ENCODE results near the gene NRL.
A peak's percentile ranks its signal among the peaks of the same experiment; 100 is the strongest.

Gene NRL

GRCh38 chr14:24119691-24120090 lies 4.9 kb upstream of the NRL start:
- H3K9me3 ChIP-seq (ENCODE audit: severe bottlenecking) = no peaks in the 10 kb centered on the region
- no peak overlapping the region for H3K27ac ChIP-seq
- peaks cover 57% of the 10 kb centered on the region for H3K36me3 ChIP-seq
- TF ChIP-seq CTCF (IDR thresholded peaks at IDR 0.05; ENCODE audit: low read depth, low read length) = no peak
- H3K27me3 ChIP-seq (ENCODE audit: insufficient read depth, low read depth, severe bottlenecking) = no peaks in the 10 kb centered on the region
- no peak for DNase-seq
- no peak overlapping the region for H3K4me3 ChIP-seq (ENCODE audit: low read depth, low read length)

GRCh38 chr14:24117179-24117578 lies 2.4 kb upstream of the NRL start:
- H3K9me3 ChIP-seq (ENCODE audit: severe bottlenecking) = no peaks in the 10 kb centered on the region
- H3K27ac ChIP-seq = no peak overlapping the region
- no peaks in the 10 kb centered on the region for H3K27me3 ChIP-seq (ENCODE audit: insufficient read depth, low read depth, severe bottlenecking)
- peaks cover 47% of the 10 kb centered on the region for H3K36me3 ChIP-seq
- TF ChIP-seq CTCF (IDR thresholded peaks at IDR 0.05; ENCODE audit: low read depth, low read length) = no peak
- no peak for DNase-seq
- H3K4me3 ChIP-seq (ENCODE audit: low read depth, low read length) = no peak overlapping the region

GRCh38 chr14:24116128-24116814 lies 1.5 kb upstream of the NRL start:
- H3K9me3 ChIP-seq (ENCODE audit: severe bottlenecking) = no peaks in the 10 kb centered on the region
- TF ChIP-seq CTCF (IDR thresholded peaks at IDR 0.05; ENCODE audit: low read depth, low read length) = no peak
- H3K27ac ChIP-seq = no peak overlapping the region
- DNase-seq = no peak
- H3K36me3 ChIP-seq = peaks cover 44% of the 10 kb centered on the region
- no peak overlapping the region for H3K4me3 ChIP-seq (ENCODE audit: low read depth, low read length)
- no peaks in the 10 kb centered on the region for H3K27me3 ChIP-seq (ENCODE audit: insufficient read depth, low read depth, severe bottlenecking)

GRCh38 chr14:24115422-24116127 lies 826 bp upstream of the NRL start:
- Histone ChIP-seq H3K4me3 (ENCODE audit: low read depth, low read length) (peak overlapping the region; percentile 72), H3K36me3 (peaks cover 37% of the 10 kb centered on the region), H3K27me3 (ENCODE audit: insufficient read depth, low read depth, severe bottlenecking) (no peaks in the 10 kb centered on the region), H3K9me3 (ENCODE audit: severe bottlenecking) (no peaks in the 10 kb centered on the region), H3K27ac (peak overlapping the region; percentile 45)
- no peak for DNase-seq
- no peak for TF ChIP-seq CTCF (IDR thresholded peaks at IDR 0.05; ENCODE audit: low read depth, low read length)

- Histone ChIP-seq H3K4me3 (ENCODE audit: low read depth, low read length) (peak overlapping the region; percentile 72), H3K27ac (peak overlapping the region; percentile 97), H3K9me3 (ENCODE audit: severe bottlenecking) (no peaks in the 10 kb centered on the region), H3K27me3 (ENCODE audit: insufficient read depth, low read depth, severe bottlenecking) (no peaks in the 10 kb centered on the region), H3K36me3 (peaks cover 27% of the 10 kb centered on the region)
- peak; percentile 95 for DNase-seq
- TF ChIP-seq CTCF (IDR thresholded peaks at IDR 0.05; ENCODE audit: low read depth, low read length) = no peak
Measured at GRCh38 chr14:24113801-24114531, 783 bp downstream of the NRL start.

All from WERI-Rb-1 (cell line).